ENCODE measurements around the gene CCNYL1.

Gene CCNYL1

GRCh38 chr2:207796585-207797350 is 85.3 kb downstream of the CCNYL1 start:
- H3K27ac ChIP-seq, result no peak overlapping the region
- H3K4me2 ChIP-seq (ENCODE audit: low read length), result no peak overlapping the region
- TF ChIP-seq CTCF (IDR thresholded peaks at IDR 0.05), result no peak
- no peaks in the 10 kb centered on the region for H3K79me2 ChIP-seq
- no peaks in the 10 kb centered on the region for H3K4me1 ChIP-seq
- H3K9me3 ChIP-seq (ENCODE audit: control insufficient read depth, low read length), result no peaks in the 10 kb centered on the region
- H3K9ac ChIP-seq, result no peak overlapping the region
- H3K4me3 ChIP-seq (ENCODE audit: low read depth, low read length), result no peak overlapping the region
- H3K27me3 ChIP-seq (ENCODE audit: control insufficient read depth, insufficient read depth, low read length), result no peaks in the 10 kb centered on the region
- H2AFZ ChIP-seq, result no peak overlapping the region
- H3K36me3 ChIP-seq (ENCODE audit: control insufficient read depth, insufficient read depth, low read length), result no peaks in the 10 kb centered on the region

- Histone ChIP-seq H3K4me2 (ENCODE audit: low read length) (no peak overlapping the region), H3K79me2 (no peaks in the 10 kb centered on the region), H3K9ac (no peak overlapping the region), H3K27me3 (ENCODE audit: control insufficient read depth, insufficient read depth, low read length) (no peaks in the 10 kb centered on the region), H3K4me1 (no peaks in the 10 kb centered on the region), H3K9me3 (ENCODE audit: control insufficient read depth, low read length) (no peaks in the 10 kb centered on the region), H3K27ac (no peak overlapping the region), H3K4me3 (ENCODE audit: low read depth, low read length) (no peak overlapping the region), H2AFZ (no peak overlapping the region), H3K36me3 (ENCODE audit: control insufficient read depth, insufficient read depth, low read length) (no peaks in the 10 kb centered on the region)
- no peak for TF ChIP-seq CTCF (IDR thresholded peaks at IDR 0.05)
These were observed 89.8 kb downstream of the CCNYL1 start for GRCh38 chr2:207801259-207801658.

- Histone ChIP-seq H3K4me2 (ENCODE audit: low read length) (no peak overlapping the region), H3K4me3 (ENCODE audit: low read depth, low read length) (no peak overlapping the region), H3K9me3 (ENCODE audit: control insufficient read depth, low read length) (no peaks in the 10 kb centered on the region), H3K4me1 (no peaks in the 10 kb centered on the region), H3K27me3 (ENCODE audit: control insufficient read depth, insufficient read depth, low read length) (no peaks in the 10 kb centered on the region), H3K79me2 (no peaks in the 10 kb centered on the region), H3K27ac (no peak overlapping the region), H3K36me3 (ENCODE audit: control insufficient read depth, insufficient read depth, low read length) (no peaks in the 10 kb centered on the region), H2AFZ (no peak overlapping the region), H3K9ac (no peak overlapping the region)
- no peak for TF ChIP-seq CTCF (IDR thresholded peaks at IDR 0.05)
These were observed 91.2 kb downstream of the CCNYL1 start for GRCh38 chr2:207802650-207803049.
